ENCODE results near the gene IQCF5.

DNA sequence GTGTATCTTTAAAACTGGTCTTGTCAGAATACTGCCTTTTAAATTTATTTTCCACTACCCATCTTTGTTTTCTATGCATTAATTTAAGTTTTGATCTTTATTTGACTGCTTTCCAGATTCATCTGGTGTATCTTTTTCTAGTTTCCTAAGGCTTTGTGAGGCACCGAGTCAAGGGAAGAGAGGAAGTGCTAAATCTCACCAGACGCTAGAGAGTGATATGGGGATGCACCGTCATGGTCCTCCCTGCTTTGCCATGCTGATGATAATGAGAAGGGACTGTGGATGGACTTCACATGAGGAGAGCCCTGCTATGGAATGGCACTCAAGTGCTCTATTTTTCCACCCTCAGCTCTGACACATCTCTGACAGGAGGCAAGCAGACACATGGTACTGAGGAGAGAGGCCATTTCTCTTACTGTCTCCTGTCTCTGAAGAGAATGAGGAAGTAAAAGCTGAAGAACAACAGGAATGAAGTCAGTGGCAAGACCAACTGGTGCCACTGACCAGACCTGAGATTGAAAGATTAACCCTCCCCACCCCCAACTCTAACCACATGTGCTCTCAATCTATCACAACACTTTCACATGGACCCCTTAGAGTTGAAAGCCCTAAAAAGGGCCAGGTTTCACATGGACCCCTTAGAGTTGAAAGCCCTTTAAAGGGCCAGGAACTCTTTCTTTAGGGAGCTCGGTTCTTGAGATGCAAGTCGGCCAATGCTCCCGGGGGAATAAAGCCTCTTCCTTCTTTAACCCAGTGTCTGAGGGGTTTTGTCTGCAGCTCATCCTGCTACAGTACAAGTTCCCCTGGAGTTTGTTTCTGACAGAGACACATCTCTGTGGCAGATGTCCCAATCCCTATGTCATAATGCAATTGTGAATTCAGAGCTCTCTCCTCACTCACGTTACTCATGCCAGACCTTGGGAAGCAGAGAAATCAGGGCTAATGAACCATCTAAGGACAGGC, 14.4 kb downstream of the IQCF5 start, which contains the start of gene IQCF2:
- TF ChIP-seq, protein P1, sequence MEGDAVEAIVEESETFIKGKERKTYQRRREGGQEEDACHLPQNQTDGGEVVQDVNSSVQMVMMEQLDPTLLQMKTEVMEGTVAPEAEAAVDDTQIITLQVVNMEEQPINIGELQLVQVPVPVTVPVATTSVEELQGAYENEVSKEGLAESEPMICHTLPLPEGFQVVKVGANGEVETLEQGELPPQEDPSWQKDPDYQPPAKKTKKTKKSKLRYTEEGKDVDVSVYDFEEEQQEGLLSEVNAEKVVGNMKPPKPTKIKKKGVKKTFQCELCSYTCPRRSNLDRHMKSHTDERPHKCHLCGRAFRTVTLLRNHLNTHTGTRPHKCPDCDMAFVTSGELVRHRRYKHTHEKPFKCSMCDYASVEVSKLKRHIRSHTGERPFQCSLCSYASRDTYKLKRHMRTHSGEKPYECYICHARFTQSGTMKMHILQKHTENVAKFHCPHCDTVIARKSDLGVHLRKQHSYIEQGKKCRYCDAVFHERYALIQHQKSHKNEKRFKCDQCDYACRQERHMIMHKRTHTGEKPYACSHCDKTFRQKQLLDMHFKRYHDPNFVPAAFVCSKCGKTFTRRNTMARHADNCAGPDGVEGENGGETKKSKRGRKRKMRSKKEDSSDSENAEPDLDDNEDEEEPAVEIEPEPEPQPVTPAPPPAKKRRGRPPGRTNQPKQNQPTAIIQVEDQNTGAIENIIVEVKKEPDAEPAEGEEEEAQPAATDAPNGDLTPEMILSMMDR (IDR thresholded peaks at IDR 0.05; ENCODE audit: extremely low read depth in 1 of 2, insufficient read depth in 1 of 2, low read depth in 1 of 2, low read length in 2 of 2): no peak
- TF ChIP-seq POLR2A (IDR thresholded peaks at IDR 0.05; ENCODE audit: low read depth, low read length) (no peak), FOS (IDR thresholded peaks at IDR 0.05; ENCODE audit: borderline replicate concordance, insufficient read depth, low read length) (no peak), POLR2AphosphoS5 (IDR thresholded peaks at IDR 0.05; ENCODE audit: insufficient read depth, low read depth, low read length) (no peak), EZH2 (IDR thresholded peaks at IDR 0.05; ENCODE audit: borderline replicate concordance, low read depth, low read length, severe bottlenecking) (no peak)
- TF ChIP-seq, protein P2, sequence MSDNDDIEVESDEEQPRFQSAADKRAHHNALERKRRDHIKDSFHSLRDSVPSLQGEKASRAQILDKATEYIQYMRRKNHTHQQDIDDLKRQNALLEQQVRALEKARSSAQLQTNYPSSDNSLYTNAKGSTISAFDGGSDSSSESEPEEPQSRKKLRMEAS (IDR thresholded peaks at IDR 0.05; ENCODE audit: insufficient read depth, insufficient read length): no peak

Data from endothelial cell of umbilical vein (primary cell).